HG02763 (cell line): Measurements from ENCODE around the gene FAM240A.

Source experiments
- ATAC-seq: cut with Tn5 transposase; IDR thresholded peaks from one replicate; pipeline ENCODE4 v1.9.1; 2021; ENCODE audit warnings: mild to moderate bottlenecking, moderate library complexity; ENCODE audit not compliant: unreplicated experiment

The FAM240A gene

GRCh38 chr3:46624975-46625490 is 12.7 kb downstream of the FAM240A start:
- ATAC-seq: no peak

- ATAC-seq: no peak
Observed at GRCh38 chr3:46626039-46626438, 13.7 kb downstream of the FAM240A start.

DNA sequence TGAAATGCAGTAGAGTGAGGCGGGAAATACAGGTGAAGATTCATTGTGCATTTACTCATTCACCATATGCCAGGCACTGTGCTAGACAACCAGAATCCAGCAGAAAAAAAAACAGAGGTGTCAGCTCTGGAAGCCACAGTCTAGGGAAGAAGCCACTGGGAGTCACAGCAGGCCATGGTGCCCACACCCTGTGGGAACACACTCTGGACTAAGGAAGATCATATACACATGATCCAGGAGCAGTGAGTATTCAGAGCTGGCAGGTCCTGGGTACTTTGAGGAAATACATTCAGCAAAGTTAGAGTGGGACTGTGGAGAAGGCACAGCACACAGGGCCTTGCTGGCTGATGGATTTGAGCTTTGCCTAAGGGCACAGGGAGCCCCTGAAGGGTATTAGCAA is 14.8 kb downstream of the FAM240A start:
- ATAC-seq: no peak

DNA sequence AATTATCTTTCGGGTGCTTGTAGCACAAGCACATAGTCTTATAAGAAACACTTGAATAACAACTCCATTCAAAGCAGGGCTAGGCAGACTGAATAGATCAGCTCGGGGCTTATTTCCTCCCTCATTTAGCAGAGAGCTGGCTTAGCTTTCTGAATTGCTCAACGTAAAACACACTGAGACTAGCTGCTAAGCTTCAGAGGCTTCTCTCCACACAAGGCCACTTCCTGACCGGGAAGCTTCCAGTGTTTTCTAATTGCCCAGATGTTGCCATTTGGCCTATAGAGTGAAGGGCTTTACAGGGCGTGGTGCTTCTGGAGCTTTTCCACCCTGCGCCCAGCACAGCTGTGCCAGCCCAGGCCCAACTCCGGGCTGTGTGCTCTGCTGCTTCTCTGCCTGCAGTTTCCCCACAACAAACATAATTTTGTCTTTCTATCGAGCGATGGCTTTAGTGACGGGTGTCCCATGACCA is 16.6 kb downstream of the FAM240A start:
- ATAC-seq: no peak

GRCh38 chr3:46629551-46630517 is 17.5 kb downstream of the FAM240A start:
- ATAC-seq: peak; percentile 63

GRCh38 chr3:46632792-46633191 is 20.5 kb downstream of the FAM240A start:
- ATAC-seq: no peak

DNA sequence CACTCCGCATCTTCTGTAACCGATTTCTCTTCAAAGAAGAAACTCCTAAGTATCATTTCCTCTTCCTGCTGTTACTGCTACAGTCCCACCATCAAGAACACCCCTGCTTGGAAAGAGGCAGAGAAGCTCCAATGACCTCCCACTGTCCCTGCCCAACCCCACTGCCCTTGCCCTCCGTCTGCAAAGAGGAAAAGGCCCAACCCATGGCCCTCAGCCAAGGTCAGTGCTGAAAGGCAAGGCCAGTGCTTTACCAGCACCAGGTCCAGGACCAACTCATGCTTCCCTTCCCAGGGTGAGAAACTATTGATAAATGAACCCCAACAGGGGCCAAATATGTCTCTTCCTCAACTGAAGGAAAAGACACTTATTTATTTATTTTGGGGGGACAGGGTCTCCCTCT is 22.5 kb downstream of the FAM240A start:
- no peak for ATAC-seq

DNA sequence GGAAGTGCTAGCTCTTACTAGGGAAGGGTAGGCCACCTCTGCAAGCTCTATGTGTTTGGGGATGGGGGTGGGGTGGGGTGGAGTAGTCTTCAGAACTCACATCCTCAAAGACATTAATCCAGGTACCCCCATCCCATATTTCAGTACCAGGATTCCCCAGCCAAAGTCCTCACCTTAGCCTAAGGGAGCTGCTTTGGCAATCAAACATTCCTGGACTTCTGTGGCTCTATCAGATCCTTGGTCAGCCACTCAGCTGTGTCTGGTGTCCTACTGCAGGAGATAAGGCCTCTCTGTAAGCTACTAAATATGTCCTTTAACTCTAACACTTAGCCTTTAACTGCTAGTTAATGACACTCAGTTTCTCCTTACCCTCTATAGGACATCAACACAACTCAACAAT is 26.9 kb downstream of the FAM240A start:
- no peak for ATAC-seq

GRCh38 chr3:46640927-46641326 is 28.6 kb downstream of the FAM240A start:
- no peak for ATAC-seq

- ATAC-seq: no peak
Observed at GRCh38 chr3:46642971-46643370, 30.6 kb downstream of the FAM240A start.

DNA sequence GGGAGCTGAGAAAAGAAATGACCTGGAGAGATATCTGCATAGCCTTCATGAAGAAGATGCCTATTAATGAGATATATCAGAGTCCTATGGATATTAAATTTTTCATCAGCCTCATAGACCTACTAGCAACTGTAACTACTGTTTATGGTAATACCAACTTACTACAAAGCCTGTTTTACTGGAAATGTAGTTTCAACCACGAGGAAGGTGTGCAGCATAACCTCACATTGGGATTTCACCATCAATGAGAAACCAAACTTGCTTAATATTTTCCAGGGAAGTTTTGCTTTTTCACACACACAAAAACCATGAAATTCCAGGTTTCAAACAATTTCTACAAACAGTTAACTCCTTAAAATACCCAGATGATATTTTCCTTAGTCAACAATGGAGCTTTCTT is 31.4 kb downstream of the FAM240A start:
- no peak for ATAC-seq

DNA sequence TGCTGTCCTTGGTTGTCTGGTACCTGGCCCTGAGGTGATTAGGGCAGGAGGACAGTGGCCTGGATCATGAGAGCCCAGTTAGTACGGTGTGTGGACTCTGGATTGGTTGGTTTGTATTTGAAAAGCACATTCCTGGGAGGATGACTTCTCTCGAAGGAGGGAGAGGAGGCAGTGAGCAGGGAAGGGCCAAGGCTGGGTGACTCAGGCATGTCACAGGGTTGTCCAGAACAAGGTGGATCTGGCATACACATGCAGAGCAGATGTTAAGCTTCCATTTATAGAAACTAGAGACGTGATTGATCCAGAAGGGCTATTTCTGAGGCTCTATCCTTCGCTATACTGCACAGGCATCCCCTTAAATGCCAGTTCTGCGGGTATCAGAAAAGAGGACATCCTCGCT is 34.4 kb downstream of the FAM240A start:
- no peak for ATAC-seq

GRCh38 chr3:46648096-46648495 is 35.8 kb downstream of the FAM240A start:
- ATAC-seq: no peak

DNA sequence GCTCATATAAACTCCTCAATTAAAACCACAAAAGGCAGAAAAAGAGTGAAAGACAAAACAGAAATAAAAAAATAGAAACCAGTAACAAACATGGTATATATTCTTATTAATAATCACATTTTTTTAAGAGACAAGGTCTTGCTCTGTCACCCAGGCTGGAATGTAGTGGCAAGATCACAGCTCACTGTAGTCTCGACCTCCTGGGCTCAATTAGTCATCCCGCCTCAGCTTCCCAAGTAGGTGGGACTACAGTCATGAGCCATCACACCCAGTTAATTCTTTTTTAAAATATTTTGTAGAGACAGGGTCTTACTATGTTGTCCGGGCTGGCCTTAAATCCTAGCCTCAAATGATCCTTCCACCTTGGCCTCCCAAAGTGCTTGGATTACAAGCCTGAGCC is 37.1 kb downstream of the FAM240A start:
- ATAC-seq: no peak

DNA sequence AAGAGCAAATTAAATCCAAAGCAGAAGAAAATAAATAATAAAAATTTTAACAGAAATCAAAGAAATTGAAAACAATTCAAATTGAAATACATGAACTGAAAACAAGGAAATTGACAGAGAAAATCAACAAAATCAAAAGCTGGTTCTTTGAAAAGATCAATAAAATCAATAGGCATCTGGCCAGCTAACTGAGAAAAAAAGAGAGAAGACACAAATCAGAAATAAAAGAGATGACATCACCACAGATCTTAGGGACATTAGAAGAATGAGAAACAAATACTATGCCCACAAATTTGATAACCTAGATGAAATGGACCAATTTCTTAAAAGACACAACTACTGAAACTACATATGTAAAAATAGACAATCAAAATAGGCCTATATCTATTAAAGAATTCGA is 38.8 kb downstream of the FAM240A start:
- ATAC-seq: no peak

DNA sequence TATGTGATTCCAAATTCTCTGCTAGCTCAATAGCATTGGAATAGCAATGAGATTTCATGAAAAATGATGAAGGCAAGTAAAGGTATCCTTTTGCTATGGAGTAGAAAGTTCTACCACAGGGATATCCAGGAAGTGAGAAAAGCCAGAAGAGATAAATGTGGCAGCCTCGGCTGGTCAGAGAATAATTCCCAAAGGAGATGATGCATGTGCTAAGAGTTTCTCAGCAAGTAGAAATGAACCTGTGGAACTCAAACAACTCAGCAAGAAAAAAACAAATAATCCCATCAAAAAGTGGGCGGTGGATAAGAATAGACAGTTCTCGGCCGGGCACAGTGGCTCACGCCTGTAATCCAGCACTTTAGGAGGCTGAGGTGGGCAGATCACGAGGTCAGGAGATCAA is 42.9 kb downstream of the FAM240A start:
- ATAC-seq: no peak

GRCh38 chr3:46656778-46657556 is 44.6 kb downstream of the FAM240A start:
- ATAC-seq: no peak

DNA sequence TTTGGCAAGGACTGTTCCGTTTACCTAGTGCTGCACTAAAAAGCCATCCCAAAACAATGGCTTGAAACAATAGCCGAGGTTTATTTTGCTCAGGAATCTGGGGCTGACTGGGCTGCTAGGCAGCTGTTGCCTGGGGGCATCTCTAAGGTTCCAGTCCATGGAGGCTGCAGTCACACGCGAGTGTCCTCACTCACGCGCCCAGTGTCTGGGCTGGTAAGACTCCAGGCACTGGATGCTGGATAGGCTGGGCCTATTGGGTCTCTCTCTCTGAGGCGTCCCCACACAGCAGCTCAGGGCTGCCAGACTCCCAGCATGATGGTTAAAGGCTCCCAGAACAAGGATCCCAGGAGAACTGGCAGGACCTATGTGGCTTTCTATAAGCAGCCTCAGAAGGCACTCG is 47.0 kb downstream of the FAM240A start:
- ATAC-seq: no peak

- ATAC-seq: no peak
Observed at GRCh38 chr3:46660003-46660402, 47.7 kb downstream of the FAM240A start.

GRCh38 chr3:46660543-46661523 is 48.5 kb downstream of the FAM240A start:
- no peak for ATAC-seq
